ENCODE measurements around the gene SPATS2.
A peak's percentile ranks its signal among the peaks of the same experiment; 100 is the strongest.

The SPATS2 gene

GRCh38 chr12:49541140-49541861, 174.0 kb downstream of the SPATS2 start:
- DNase-seq (ENCODE audit: low spot score), result no peak

DNA sequence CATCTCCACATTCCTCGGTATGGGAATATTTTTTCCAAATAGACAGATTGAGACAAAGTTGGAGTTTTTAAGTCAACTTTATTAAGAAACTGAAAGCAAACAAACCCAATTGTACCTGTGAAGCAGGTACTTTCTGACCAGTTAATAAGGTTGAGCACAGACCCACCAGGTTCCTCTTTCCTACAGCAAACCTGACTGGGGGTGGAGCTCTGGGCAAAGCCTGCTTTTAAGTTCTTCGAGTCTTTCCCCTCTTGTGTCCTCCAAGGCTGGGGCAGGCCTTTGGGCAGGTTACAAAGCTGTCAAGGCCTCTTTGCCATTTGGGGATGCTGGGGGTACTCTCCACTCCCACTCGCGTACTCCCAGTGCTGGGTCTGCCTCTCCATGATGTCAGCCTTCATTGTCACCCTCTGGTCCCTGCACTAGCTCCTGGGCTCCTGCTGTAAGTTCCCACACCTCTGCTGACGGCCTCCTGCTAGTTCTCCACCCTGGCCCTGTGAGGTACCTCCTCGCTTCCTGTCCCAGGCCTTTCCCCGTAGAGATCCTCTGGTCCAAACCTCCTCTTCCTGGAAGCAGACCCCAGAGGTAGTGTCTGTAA, 174.7 kb downstream of the SPATS2 start:
- DNase-seq (ENCODE audit: low spot score), result no peak

DNA sequence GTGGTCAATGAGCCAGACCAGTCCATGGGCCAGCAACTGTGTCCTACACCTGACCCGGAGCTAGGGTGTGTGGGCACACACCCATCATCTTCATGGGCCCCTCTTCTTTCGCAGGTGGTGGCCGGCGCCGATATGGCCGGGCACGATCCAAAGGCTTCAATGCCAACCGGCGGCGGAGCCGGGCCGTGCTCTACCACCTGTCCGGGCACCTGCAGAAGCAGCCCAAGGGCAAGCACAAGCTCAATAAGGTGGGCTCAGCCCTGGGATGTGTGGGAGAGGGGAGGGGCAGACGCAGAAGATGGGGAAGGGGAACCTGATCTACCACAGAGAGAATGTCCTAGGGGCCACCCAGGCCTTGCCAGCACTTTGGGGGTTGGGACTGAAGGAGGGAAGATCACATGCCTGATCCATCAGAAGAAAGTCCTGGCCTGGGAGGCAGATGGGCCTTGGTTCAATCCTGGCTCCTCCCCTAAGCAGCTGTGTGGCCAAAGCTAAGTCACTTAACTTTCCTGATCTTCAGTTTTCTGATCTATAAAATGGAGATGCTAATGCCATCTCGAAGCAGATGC, 175.4 kb downstream of the SPATS2 start:
- no peak for DNase-seq (ENCODE audit: low spot score)

GRCh38 chr12:49543221-49543913, 176.1 kb downstream of the SPATS2 start:
- DNase-seq (ENCODE audit: low spot score), result no peak

GRCh38 chr12:49543914-49544815, 176.9 kb downstream of the SPATS2 start:
- DNase-seq (ENCODE audit: low spot score), result no peak

GRCh38 chr12:49545815-49546214, 178.6 kb downstream of the SPATS2 start:
- DNase-seq (ENCODE audit: low spot score), result no peak

DNA sequence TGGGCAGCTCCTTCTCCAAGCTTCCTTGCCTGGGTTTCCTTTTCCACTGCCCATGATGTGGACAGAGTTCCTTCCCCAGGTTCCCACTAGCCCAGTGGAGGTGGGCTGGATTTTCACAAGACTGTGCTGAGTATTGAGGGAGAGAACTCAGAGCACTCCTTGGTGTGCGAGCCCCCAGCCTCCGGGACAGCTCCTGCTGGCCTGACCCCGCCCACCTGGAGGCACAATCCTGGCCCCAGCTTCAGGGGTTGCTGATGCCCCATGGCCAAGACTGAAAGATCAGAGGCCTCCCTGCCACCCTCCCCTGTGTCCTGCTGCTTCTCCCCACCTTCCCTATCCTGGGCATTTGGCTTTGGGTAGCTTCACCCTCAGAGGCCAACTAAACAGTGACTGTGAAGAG, 179.2 kb downstream of the SPATS2 start:
- DNase-seq (ENCODE audit: low spot score), result no peak

GRCh38 chr12:49547090-49547690, 179.9 kb downstream of the SPATS2 start:
- DNase-seq (ENCODE audit: low spot score), result no peak

GRCh38 chr12:49548481-49548821, 181.2 kb downstream of the SPATS2 start:
- DNase-seq (ENCODE audit: low spot score), result no peak

GRCh38 chr12:49548822-49549648, 181.8 kb downstream of the SPATS2 start:
- DNase-seq (ENCODE audit: low spot score), result no peak

GRCh38 chr12:49549735-49550692, 182.8 kb downstream of the SPATS2 start:
- no peak for DNase-seq (ENCODE audit: low spot score)

DNA sequence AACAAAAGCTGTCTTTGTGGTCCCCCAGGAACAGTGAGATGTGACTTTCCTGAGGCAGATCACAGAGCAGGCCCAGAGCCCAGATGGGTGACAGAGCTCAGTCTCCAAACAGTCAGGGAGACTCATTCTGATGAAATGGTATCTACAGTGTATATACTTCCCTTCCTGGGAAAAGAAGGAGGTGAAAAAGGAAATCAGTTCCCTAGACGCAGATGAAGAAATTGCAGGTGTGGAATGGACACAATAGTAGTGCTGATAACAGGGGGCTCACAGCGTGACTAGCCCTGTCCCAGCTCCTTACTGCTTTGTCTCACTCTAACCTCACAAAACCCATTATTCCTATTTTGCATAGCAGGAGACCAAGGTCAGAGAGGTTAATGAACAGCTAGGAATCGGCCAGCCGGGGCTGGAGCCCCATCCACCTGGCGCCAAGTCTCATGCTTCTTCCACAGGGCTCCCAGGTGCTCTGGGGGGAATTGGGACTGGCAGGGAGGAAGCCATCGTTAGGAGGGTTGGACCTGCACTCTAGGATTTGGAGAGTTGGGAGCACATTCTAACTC, 183.5 kb downstream of the SPATS2 start:
- DNase-seq (ENCODE audit: low spot score), result no peak

DNA sequence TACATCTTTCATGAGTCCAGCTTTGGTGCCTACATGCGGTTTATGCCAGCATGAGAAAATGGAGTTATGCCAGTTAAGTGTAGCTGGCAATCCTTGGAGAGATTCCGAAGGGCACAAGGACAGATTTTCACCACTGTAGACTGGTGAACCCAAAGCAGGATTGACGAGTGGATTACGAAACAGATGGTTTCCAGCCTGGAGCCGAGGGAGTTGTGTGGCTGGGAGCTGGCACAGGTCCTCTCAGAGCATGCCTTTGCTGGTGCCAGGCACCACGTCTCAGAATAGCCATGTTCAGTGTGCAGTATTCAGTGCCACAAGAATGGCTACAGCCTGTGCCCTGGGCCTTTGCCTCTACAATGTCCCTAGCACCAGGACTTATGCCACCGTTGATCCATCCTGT, 184.8 kb downstream of the SPATS2 start:
- no peak for DNase-seq (ENCODE audit: low spot score)

GRCh38 chr12:49552425-49552824, 185.2 kb downstream of the SPATS2 start:
- no peak for DNase-seq (ENCODE audit: low spot score)

- DNase-seq (ENCODE audit: low spot score), result no peak
Observed at GRCh38 chr12:49552899-49553298, 185.6 kb downstream of the SPATS2 start.

DNA sequence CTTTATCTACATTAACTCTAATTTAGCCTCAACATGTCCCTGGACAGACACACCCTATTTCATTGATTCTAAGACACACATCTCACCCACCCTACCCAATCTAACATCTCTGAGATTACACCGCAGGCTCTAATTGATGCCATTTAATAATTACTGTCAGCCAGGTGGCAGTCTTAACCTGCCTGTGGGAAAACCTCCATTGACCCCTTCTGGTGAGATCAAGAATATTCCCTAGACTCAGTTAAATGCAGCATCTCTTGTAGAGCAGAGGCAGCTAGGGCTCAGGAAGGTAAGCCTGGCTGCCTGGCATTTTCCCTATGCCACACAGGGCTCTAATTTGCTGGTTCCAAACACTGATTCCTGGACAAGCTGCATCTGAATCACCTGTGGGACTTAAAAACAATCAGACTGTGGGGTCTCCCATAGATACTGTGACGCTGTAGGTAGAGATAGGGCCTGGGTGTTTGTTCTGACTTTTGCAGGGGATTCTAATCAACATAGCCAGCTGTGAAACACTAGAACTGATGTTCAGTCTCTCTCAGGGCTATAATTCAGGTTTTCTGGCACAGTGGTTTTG, 186.3 kb downstream of the SPATS2 start:
- peak; percentile 40 for DNase-seq (ENCODE audit: low spot score)

- no peak for DNase-seq (ENCODE audit: low spot score)
Observed at GRCh38 chr12:49554266-49554665, 187.0 kb downstream of the SPATS2 start.

DNA sequence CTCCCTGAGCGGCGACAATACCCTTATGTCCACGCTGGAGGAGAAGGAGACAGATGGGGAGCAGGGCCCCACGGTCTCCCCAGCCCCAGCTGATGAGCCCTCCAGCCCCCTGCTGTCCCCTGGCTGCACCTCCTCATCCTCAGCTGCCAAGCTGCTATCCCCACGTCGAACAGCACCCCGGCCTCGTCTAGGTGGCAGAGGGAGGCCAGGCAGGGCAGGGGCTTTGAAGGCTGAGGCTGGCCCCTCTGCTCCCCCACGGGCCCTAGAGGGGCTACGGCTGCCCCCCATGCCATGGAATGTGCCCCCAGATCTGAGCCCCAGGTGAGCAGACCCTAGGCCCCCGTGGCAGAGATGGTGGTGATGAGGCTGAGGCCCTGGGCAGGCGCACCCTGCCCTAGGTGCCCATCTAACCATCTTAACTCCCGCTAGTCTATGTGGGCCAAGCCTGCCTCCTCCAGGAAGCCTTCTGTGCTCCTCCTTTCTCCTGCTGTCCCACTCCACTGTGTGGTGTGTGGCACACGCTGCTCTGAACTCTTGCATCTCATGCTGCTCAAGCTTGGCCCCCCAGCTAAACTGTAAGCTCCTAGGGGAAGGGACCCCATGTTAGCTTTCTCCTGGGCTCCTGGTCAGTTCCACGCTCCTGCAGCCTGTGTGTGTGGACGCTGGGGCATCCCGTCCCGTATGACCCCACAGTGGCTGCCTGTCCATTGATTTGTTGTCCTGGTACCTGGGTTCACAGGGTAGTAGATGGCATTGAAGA, 188.5 kb downstream of the SPATS2 start:
- no peak for DNase-seq (ENCODE audit: low spot score)

Measured in hematopoietic multipotent progenitor cell treated with erythropoietin and hydrocortisone succinate and interleukin-3 and kit ligand, for 15 days (in vitro differentiated cells).